B cell (primary cell): ENCODE measurements around the gene LMLN.

Experiments
- CTCF ChIP-seq: fragments of 200-600 bp; IDR thresholded peaks from one replicate; pipeline ENCODE4 v1.8.0; 2022; ENCODE audit warnings: antibody characterized with exemption, mild to moderate bottlenecking
- EZH2 ChIP-seq: IDR thresholded peaks from 2 replicates; pipeline ENCODE4 v1.6.1; 2012; ENCODE audit warnings: borderline replicate concordance, low read depth, mild to moderate bottlenecking, moderate library complexity, low read length; ENCODE audit not compliant: insufficient read depth, poor library complexity, severe bottlenecking

DNA sequence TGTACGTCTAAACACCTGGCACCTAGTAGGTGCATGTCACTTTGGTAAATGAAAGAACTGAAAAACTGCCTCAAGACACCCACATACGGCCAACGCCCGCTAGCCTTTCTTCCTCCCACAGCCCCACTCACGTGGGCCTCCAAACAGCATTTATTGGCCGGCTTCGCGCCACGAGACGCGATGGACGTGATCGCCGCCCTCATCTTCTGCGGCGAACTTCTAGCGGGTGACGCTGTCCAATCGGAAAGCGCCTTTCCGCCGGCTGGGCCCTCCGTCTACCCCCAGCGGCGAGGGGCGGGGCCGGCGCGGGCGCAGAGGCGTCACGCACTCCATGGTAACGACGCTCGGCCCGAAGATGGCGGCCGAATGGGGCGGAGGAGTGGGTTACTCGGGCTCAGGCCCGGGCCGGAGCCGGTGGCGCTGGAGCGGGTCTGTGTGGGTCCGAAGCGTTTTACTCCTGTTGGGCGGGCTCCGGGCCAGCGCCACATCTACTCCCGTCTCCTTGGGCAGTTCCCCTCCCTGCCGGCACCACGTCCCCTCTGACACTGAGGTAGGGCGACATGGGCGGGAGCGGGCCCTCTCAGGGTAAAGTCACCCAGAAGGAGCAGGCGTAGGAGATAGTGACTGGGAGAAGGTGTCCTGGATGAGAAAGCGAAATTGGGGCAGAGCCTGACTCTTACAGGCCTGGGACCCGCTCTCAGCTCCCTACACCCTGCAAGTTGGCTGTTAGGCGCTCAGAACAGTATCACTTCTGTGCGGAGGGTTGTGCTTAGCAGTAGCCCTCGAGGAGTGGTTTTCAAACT is at the start of gene LMLN:
- TF ChIP-seq CTCF: no peak
- TF ChIP-seq EZH2: no peak
